Pancreas (tissue), 10 donors: Measurements from ENCODE around the gene FAM168A. TPM values are rescaled to one million over a fixed set of nuclear protein-coding genes. Genes with fewer than 3 reads are reported as not detected.
A peak's percentile ranks its signal among the peaks of the same experiment; 100 is the strongest.

Experiments
- ATAC-seq, 4 donors: fragments of 200-7000 bp; cut with Tn5 transposase; one replicate each; pipeline versions ENCODE4 v1.8.0 to v1.9.1; 2020; ENCODE audit warnings: mild to moderate bottlenecking in 4 of 4, moderate library complexity in 4 of 4
- DNase-seq, 6 donors: peaks; one replicate each; pipeline ENCODE4 v3.0.0-alpha.2; 2020
- FAIRE-seq: peaks from 2 replicates; lab custom pipeline; 2012; peaks lifted over from hg19 to GRCh38; lab: Jason Lieb, UNC
- H3K27ac ChIP-seq, 4 donors: fragments of 200-600 bp; sonication (generic); 1 replicate in 3 of 4; 2 replicates in 1 of 4; pipeline versions ENCODE4 v1.5.0 to v1.8.0; 2020
- H3K27me3 ChIP-seq, 4 donors: fragments of 200-600 bp; one replicate each; pipeline ENCODE4 v1.8.0; 2021
- H3K36me3 ChIP-seq, 3 donors: fragments of 200-600 bp; sonication (generic) in 1 of 3; one replicate each; pipeline versions ENCODE4 v1.5.0 to v1.8.0; 2020 to 2021
- H3K4me1 ChIP-seq, 3 donors: fragments of 200-600 bp; one replicate each; pipeline ENCODE4 v1.8.0; 2021
- H3K4me3 ChIP-seq, 4 donors: fragments of 200-600 bp; sonication (generic) in 2 of 4; one replicate each; pipeline versions ENCODE4 v1.5.0 to v1.8.0; 2020 to 2021
- H3K9me3 ChIP-seq, 4 donors: fragments of 200-600 bp; one replicate each; pipeline ENCODE4 v1.8.0; 2021
- CTCF ChIP-seq, 4 donors: fragments of 200-600 bp; sonication (generic) in 3 of 4; IDR thresholded peaks; one replicate each; pipeline versions ENCODE4 v1.5.0 to v1.8.0; 2021; ENCODE audit warnings: antibody characterized with exemption in 4 of 4
- WGBS, 2 donors: extraction: QIAGEN DNeasy Blood & Tissue Kit; methylation state at CpG; one replicate each; pipeline ENCODE4 v1.1.7; 2013; 5-methylcytosine and 5-hydroxymethylcytosine counted together
- intact Hi-C, 3 donors: fragments of 100-400 bp; cut with DNase I; formaldehyde crosslinking; loops; one replicate each; pipeline versions ENCODE4 v1.11.1 to v1.14.2; 2022
- polyA plus RNA-seq, 2 donors: library from polyadenylated mRNA; stranded (reverse); fragments of 200-250 nt; gene quantifications; one replicate each; pipeline ENCODE4 v1.2.3, GENCODE V29; 2013
- total RNA-seq, 6 donors: library from RNA; stranded (reverse); fragmentation: NEBNext Ultra II Directional in 4 of 6; extraction: Animal tissue kit (Norgen Biotek cat#: 25700) in 4 of 6; gene quantifications; one replicate each; pipeline versions ENCODE4 v1.2.1 to v1.2.4, GENCODE V29; 2021 to 2023
- donor health status: healthy with polysubstance abuse.
- donor health status: DM: no; HTN: no; CAD: no; lungs with moderate emphysema.
- donor health status: DM: no; HTN: no; CAD: no.
- donor health status: control.
- donor health status: control.
- donor health status: Bipolar disorder and iron deficiency.
- donor health status: DM: yes; HTN: yes; CAD: no.
- donor health status: DM: no; HTN: no; CAD: no.
- donor health status: DM: no; HTN: no; CAD: no.
- donor health status: DM: yes; HTN: yes; CAD: no.

Gene FAM168A
- total and polyA plus RNA-seq, 8 donors, result 4.9 to 22.5 (median 13.4) TPM

DNA sequence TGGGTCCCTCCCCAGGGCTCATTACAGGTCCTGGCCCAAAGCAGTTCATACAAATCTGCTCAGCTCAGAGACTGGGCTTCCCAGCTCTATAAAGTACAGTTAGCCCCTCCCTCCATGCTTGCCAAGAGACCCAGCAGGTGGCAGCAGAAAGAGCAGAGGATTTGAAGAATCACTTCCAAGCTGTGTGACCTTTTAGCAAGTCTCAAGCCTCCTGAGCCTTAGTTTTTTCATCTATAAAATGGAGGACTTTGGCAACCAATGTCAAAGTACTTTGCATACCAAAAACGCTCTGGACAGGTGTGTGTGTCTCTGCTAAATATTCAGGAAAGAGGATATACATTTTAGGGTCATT, 195.1 kb downstream of the FAM168A start:
- TF ChIP-seq CTCF (IDR thresholded peaks at IDR 0.05), result no peak
- H3K27me3 ChIP-seq, result no peaks in the 10 kb centered on the region
- intact Hi-C loops, result loop anchor here in 1 of 3 donors (10.0 kb wide), 1 partner anchor 262 kb away; no protein-coding TSS in a partner anchor
- H3K9me3 ChIP-seq, result no peaks in the 10 kb centered on the region
- H3K36me3 ChIP-seq, result no peaks in the 10 kb centered on the region
- WGBS, 2 donors, result 65 to 69% methylated on average over 1 of the region's 1 CpG
- H3K27ac ChIP-seq, result no peak overlapping the region
- ATAC-seq (peak in 1 of 4 donors; percentile 13), DNase-seq (no peak), FAIRE-seq (no peak)
- no peak overlapping the region for H3K4me3 ChIP-seq
- H3K4me1 ChIP-seq, result no peaks in the 10 kb centered on the region

- TF ChIP-seq CTCF (IDR thresholded peaks at IDR 0.05), result no peak
- no peak for FAIRE-seq
- no peak for ATAC-seq
- H3K27ac ChIP-seq, result no peak overlapping the region
- 83 to 85% methylated on average over 15 of the region's 15 CpGs for WGBS, 2 donors
- H3K4me1 ChIP-seq, result no peaks in the 10 kb centered on the region
- DNase-seq, result no peak
- no peaks in the 10 kb centered on the region for H3K36me3 ChIP-seq
- H3K4me3 ChIP-seq, result no peak overlapping the region
- intact Hi-C loops, result loop anchor here in 1 of 3 donors (10.0 kb wide), 1 partner anchor 263 kb away; no protein-coding TSS in a partner anchor
- H3K27me3 ChIP-seq, result no peaks in the 10 kb centered on the region
- H3K9me3 ChIP-seq, result no peaks in the 10 kb centered on the region
These were observed 195.7 kb downstream of the FAM168A start for GRCh38 chr11:73401924-73402833.

GRCh38 chr11:73401217-73401923, 196.5 kb downstream of the FAM168A start:
- intact Hi-C loops, result loop anchor here in 1 of 3 donors (10.0 kb wide), 1 partner anchor 263 kb away; no protein-coding TSS in a partner anchor
- no peaks in the 10 kb centered on the region for H3K27me3 ChIP-seq
- 80 to 84% methylated on average over 3 of the region's 3 CpGs for WGBS, 2 donors
- ATAC-seq (no peak), DNase-seq (no peak), FAIRE-seq (no peak)
- H3K36me3 ChIP-seq, result no peaks in the 10 kb centered on the region
- H3K9me3 ChIP-seq, result no peaks in the 10 kb centered on the region
- H3K4me3 ChIP-seq, result no peak overlapping the region
- no peaks in the 10 kb centered on the region for H3K4me1 ChIP-seq
- no peak for TF ChIP-seq CTCF (IDR thresholded peaks at IDR 0.05)
- H3K27ac ChIP-seq, result no peak overlapping the region

- intact Hi-C loops, result loop anchor here in 1 of 3 donors (10.0 kb wide), 1 partner anchor 265 kb away; no protein-coding TSS in a partner anchor
- Histone ChIP-seq H3K27me3 (no peaks in the 10 kb centered on the region), H3K4me3 (no peak overlapping the region), H3K36me3 (no peaks in the 10 kb centered on the region), H3K27ac (no peak overlapping the region), H3K4me1 (no peaks in the 10 kb centered on the region), H3K9me3 (no peaks in the 10 kb centered on the region)
- 91 to 94% methylated on average over 6 of the region's 6 CpGs for WGBS, 2 donors
- FAIRE-seq (no peak), ATAC-seq (no peak), DNase-seq (no peak)
- no peak for TF ChIP-seq CTCF (IDR thresholded peaks at IDR 0.05)
These were observed 197.6 kb downstream of the FAM168A start for GRCh38 chr11:73400293-73400692.
